Stimulated activated CD4-positive, alpha-beta T cell treated with anti-CD3 and anti-CD28 coated beads, Interleukin-12 subunit alpha, Interleukin-12 subunit beta, amount 100 ng/mL, for 48 hours (primary cell): ENCODE results near the gene BRD4.

Experiments
- DNase-seq, 3 donors: peaks; one replicate each; pipeline ENCODE4 v3.0.0-alpha.2; 2020; ENCODE audit warnings: low read depth in 2 of 3, low spot score in 1 of 3

Gene BRD4

GRCh38 chr19:15291548-15292021, 40.8 kb downstream of the BRD4 start:
- no peak for DNase-seq

DNA sequence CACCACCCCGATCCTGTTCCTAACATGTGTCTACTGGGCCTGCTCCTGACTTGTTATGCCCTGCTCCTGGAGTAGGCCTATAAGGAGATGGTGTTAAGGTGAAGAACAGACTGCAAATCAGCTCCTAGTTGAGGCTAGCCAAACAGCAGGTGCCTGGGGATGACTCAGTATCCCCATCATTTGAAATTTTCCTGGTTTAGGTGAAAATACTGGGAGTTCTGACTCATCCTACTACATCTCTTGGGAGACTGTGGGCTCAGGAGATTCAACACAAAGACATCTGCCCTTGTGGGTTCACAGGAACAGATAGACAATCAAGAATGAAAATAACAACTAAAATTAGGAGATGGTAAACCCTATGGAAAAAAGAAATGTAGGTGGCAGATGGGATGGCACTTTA, 41.2 kb downstream of the BRD4 start:
- no peak for DNase-seq

GRCh38 chr19:15290166-15290565, 42.2 kb downstream of the BRD4 start:
- no peak for DNase-seq

GRCh38 chr19:15289673-15290072, 42.7 kb downstream of the BRD4 start:
- DNase-seq = no peak

GRCh38 chr19:15288146-15288963, 44.0 kb downstream of the BRD4 start:
- DNase-seq = no peak

DNA sequence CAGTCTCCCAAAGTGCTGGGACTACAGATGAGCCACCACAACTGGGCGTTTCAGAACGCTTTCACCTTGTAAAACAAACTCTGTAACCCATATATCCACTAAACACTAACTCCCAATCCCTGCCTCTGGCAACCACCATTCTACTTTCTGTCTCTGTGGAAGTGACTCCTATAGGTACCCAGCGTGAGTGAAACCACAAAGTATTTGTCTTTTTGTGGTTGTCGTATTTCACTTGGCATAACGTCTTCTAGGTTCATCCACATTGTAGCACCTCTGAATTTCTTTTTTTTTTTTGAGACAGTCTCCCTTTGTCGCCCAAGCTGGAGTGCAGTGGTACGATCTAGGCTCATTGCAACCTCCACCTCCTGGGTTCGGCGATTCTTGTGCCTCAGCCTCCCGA, 44.8 kb downstream of the BRD4 start:
- no peak for DNase-seq

DNA sequence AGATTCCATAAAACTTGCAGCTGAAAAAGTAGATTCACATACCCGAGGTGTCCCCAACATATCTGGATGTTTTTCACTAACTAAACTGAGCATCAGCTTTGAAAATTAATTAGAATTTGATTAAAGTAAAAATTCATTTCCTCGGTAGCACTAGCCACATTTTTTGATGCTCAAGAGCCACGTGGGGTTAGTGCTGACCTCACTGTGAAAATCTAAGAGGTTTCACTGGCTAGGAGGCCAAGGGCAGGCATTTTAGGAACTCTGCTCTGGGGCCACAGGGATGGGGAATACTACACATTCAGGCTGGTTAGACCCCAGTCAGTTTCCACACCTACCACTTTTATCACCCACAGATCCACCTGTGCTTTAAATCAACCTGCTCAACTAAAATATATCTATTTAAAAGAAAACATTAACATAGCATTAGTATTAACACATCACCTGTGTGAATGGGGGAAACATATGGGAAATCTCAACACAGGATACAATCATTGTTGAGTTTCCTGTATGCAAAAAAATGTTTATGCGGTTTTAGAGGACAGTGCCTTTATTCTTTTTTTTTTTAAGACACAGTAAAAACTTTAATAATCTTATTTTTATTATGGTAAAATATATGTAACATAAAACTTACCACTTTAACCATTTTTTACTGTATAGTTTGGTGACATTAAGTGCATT, 45.5 kb downstream of the BRD4 start:
- DNase-seq = no peak

DNA sequence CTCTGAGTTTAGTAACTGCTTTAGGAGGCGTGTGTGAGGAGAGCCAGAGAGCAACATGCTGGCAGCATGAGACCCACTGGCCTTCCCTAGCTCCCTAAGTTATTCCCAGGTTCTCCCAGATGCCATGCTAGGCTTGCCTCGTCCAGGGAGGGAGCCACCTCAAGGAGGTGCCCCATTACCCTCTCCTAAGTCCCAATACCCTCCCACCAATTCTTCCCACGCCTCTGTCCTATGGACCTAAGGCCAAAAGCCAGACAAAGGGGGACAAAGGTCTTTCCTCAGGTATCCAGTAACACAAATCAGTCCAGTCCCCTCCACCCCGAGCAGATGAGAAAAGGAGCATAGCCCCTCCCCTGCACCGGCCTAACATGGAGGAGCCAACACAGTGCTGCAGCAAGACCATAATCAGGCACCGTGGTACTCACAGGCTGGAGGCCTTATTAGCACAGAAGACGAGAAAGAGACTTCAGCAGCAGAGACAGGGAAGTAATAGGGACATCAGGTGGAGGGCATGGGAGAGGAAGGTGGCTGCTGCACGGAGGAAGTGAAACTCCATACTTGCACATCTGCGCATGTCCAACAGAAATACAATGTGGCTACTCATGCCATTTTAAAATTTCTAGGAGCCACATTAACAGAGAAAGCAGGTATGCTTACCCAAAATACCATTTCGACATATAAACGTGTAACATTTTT, 46.3 kb downstream of the BRD4 start:
- DNase-seq = no peak

- DNase-seq = no peak
Measured at GRCh38 chr19:15284896-15285295, 47.4 kb downstream of the BRD4 start.

- DNase-seq = no peak
Measured at GRCh38 chr19:15284091-15284490, 48.2 kb downstream of the BRD4 start.

DNA sequence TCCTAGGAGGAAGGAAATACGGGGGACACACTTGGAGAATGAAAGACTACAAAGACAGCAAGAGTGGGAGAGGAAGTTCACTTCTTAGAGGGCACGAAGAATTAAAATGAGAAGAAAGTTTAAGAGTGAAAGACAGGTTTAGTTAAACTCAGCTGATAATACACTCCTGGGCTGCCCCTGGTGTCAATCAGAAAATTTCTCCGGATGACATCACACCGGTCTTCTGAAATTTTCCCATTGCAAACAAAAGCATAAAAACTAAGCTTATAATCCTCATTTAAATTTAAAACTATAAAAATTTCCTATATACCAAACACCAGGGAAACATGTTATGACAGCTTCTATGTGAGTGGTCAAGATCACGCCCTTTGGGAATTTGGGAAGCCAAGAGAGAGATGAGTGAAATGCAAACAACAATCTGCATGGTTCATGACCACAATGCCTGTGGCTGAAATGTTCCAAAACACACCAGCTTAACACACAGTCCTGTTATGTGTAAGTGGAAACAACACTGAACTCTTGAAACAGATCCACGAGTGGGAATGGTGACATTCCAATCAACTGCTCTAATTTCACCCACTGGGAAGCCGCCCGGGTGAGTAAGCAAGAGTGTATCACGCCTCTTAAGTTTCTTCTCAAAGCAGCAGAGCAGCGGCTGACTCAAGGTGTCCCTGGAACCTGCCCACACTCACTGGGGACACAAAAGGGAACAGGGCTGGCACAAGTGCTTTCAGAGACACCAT, 49.0 kb downstream of the BRD4 start:
- peak; percentile 15 to 42 (median 20) for DNase-seq

- DNase-seq = no peak
Measured at GRCh38 chr19:15282311-15282705, 50.0 kb downstream of the BRD4 start.

DNA sequence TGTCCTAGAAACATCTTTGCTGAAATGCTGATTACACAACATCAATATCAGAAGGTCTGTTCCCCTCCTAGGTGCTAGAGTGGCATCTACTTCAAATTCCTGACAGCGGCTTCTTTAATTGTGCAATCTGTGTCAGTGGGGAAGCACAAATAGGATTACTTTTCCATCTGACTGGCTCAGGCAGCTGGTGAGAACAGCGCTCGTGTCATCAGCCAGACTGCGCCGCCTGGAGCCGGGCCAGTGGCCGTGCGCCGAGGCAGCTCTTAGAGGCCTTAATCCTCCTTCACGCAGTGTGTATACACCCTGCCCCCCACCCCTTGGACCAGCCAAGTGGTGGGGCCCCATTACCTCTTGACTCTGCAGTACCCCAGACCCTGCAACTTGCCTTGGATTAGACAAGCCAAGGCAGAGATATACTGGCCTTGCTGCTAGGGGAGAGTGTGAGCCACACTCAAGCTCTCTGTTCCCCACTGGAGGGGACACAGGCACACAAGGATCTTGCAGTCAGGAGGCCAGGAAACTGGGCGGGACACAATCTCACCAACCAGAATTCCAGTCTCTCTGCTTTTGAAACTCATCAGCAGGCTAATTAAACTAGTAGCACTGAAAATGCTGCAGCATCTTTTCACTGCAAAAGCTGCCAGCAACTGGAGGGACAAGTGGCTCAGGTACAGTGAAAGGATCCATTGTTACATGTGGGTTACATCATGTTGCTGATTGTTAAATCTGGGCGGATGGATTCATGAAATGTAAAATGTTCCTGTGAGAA, 51.2 kb downstream of the BRD4 start:
- no peak for DNase-seq

DNA sequence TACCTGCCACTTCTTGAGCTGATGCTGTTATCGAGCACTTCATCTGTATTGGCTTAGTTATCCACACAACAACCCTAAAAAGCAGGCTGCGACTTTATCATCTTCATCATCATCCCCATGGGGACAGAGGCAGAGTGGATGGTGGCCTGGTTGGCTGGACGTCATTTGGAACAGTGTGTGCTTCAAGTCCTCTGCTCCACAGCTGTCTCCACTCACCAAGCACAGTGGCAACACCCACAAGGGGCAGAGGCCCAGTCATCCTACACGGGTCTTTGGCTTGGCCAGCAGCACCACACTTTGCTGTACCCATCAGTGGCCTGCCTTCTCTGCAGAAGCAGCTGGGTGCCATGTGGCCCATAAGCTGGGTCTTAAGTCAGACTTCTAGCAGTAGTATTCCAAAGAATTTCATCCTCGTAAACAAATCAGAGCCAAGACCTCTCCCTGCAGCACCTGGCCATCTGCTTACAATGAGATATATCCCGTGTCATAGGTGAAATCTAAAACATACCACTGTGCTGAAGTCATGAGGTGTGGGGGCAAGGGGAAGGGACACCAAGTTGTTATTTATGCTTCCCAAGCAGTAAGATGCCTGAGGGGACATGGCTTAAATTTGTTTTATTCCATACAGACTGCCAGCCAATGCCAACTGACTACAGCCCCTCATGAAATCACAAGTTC, 52.2 kb downstream of the BRD4 start:
- DNase-seq = no peak

DNA sequence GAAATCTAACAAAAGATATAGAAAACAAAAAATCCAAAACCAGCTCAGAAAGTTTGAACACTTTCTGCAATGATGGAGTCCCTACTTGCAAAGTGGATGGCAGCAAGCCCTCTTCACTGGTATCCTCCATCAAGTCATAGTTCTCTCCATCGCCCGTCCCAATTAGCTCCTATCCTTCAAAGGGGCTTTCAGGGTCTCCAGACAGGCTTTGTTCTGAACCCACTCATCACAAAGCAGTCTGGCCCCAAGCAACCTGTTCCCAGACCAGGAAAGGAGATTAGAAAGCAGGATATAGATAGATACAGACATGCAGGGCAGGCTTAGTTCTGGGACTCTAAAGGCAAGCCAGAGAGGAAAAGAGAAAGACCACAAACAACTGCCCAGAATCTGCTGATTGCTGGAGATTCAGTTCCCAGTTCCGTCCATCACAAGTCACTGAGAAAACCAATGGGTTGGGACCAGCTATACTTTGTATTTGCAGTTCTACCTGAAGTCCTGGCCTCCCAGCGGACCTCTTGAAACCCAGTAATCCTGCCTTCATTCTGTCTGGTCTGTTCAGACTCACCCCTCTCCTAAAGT, 52.9 kb downstream of the BRD4 start:
- DNase-seq = no peak

GRCh38 chr19:15276620-15277215, 55.6 kb downstream of the BRD4 start:
- no peak for DNase-seq

DNA sequence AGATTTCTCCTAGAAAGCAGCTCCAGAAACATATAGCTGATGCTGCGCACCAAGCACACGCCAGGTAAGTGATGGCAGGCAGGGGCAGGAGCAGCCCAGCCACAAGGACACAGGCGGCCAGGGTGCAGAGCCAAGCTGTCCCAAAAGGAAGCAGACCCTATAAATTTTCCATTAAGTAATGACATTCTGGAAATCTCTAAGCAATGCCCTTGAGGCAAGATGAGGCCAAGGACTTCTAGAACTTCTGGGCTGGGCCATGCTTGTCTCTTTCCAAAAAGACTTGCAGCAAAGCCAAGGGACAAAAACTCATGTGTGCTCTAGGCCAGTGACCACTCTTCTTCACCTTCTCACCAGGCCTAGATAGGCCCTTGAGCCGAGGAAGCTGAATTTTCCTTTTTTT, 57.9 kb downstream of the BRD4 start:
- DNase-seq = no peak

DNA sequence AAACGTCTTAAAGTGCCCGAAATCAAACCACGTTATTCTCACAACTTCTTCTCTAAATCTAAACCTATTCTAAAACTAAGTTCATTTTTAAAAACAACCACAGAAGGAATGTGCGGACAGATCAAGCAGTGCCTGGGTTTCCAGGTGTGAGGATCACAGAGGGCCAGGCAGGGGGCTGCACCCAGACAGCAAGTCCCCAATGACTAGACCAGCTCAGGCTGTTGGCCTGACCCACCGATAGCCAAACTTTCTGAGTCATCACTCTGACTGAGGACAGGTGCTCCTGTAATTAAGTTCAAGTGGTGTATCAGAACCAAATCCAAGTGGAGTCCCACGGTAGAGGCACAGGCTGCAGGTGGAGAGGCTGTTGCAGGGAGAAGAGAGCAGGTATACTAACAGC, 62.5 kb downstream of the BRD4 start:
- DNase-seq = no peak

DNA sequence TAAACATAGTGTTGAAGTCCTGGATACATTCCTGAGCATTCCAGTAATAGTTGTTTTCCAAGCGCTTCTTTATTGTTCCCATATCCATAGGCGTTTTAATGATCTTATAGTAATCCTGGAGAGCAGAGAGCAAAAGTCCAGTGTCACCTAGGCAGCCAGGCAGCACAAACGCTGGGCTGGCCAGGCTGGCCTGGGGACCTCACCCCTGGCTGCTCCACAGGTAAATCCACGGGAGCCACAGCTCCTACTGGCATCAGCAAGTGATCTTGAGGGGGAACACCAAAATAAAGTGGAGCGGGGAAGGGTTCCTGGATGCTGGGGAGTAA, 63.4 kb downstream of the BRD4 start:
- no peak for DNase-seq
